ENCODE results near the gene ZNF691.

DNA sequence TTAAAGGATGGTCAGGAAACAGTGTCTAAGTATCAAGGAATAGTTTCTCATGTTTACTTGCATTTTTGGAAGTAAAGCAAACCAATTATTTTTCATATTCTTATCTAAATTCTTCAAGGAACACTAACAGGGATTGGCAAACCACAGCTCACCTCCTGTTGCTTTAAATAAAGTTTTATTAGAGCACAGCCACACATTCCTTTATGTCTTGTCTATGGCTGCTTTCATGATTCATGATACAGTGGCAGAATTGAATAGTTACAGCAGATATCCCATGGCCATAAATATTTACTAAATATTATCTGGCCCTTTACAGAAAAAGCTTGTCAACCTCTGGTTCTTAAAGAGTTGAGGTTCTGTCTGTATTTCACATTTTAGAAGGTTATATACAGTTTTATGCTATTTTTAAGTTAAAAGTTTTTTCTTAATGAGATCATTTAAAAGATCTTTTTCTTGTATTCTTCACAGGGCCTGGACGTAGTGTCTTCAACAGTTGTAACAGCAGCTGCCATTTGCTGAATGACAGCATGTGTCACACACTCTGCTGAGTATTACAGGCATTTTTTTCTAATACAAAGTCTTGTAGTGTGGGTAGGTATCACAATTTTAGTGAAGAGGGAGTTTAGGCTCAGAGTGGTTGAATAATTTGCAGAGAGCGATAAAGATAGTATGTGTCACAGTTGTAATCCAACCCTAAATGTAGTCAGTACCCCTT, 2.6 kb downstream of the ZNF691 start:
- TF ChIP-seq, protein P1, sequence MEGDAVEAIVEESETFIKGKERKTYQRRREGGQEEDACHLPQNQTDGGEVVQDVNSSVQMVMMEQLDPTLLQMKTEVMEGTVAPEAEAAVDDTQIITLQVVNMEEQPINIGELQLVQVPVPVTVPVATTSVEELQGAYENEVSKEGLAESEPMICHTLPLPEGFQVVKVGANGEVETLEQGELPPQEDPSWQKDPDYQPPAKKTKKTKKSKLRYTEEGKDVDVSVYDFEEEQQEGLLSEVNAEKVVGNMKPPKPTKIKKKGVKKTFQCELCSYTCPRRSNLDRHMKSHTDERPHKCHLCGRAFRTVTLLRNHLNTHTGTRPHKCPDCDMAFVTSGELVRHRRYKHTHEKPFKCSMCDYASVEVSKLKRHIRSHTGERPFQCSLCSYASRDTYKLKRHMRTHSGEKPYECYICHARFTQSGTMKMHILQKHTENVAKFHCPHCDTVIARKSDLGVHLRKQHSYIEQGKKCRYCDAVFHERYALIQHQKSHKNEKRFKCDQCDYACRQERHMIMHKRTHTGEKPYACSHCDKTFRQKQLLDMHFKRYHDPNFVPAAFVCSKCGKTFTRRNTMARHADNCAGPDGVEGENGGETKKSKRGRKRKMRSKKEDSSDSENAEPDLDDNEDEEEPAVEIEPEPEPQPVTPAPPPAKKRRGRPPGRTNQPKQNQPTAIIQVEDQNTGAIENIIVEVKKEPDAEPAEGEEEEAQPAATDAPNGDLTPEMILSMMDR (conservative IDR thresholded peaks at IDR 0.05 in 1 of 2, IDR thresholded peaks at IDR 0.05 in 1 of 2; ENCODE audit: extremely low read depth in 1 of 2, insufficient read depth in 1 of 2, low read depth in 1 of 2, low read length in 2 of 2), result no peak
- TF ChIP-seq EZH2 (IDR thresholded peaks at IDR 0.05; ENCODE audit: borderline replicate concordance, low read length), result no peak
